CD4-positive, alpha-beta memory T cell (primary cell): Measurements from ENCODE around the gene OLR1. TPM values are rescaled to one million over a fixed set of nuclear protein-coding genes. Genes with fewer than 3 reads are reported as not detected.
A peak's percentile ranks its signal among the peaks of the same experiment; 100 is the strongest.

Source experiments
- CTCF ChIA-PET: fragments of 350-600 bp; sonication (Branson Sonifier 250); formaldehyde crosslinking; loops from one replicate; lab custom pipeline; 2021; ENCODE audit warnings: inconsistent platforms; ENCODE audit not compliant: partially characterized antibody; lab: Charles Lee
- POLR2A ChIA-PET: fragments of 350-600 bp; sonication (Branson Sonifier 250); formaldehyde crosslinking; loops from one replicate; lab custom pipeline; 2021; ENCODE audit not compliant: partially characterized antibody; lab: Charles Lee
- DNase-seq, 5 donors: peaks; one replicate each; pipeline versions ENCODE4 v3.0.0 to v3.0.0-alpha.2; 2020 to 2022; ENCODE audit warnings: mixed read lengths in 1 of 5
- H3K27ac ChIP-seq: one replicate; pipeline ENCODE4 v1.7.0; 2013; ENCODE audit warnings: low read depth, low read length
- H3K27me3 ChIP-seq: 2 replicates; pipeline ENCODE4 v1.7.0; 2013; ENCODE audit warnings: mild to moderate bottlenecking, low read length, moderate library complexity; ENCODE audit not compliant: insufficient read depth
- H3K36me3 ChIP-seq: 2 replicates; pipeline ENCODE4 v1.7.0; 2013; ENCODE audit warnings: mild to moderate bottlenecking, low read length, moderate library complexity; ENCODE audit not compliant: insufficient read depth
- H3K4me1 ChIP-seq: 2 replicates; pipeline ENCODE4 v1.7.0; 2013; ENCODE audit warnings: mild to moderate bottlenecking, low read length, moderate library complexity; ENCODE audit not compliant: insufficient read depth
- H3K4me3 ChIP-seq, 2 donors: one replicate each; pipeline ENCODE4 v1.7.0; 2013; ENCODE audit warnings: low read length in 2 of 2, mild to moderate bottlenecking in 1 of 2
- H3K9me3 ChIP-seq, 2 donors: one replicate each; pipeline ENCODE4 v1.7.0; 2013; ENCODE audit warnings: low read length in 2 of 2, control low read depth in 1 of 2; ENCODE audit not compliant: control insufficient read depth in 1 of 2
- H3K27ac Mint-ChIP-seq, 7 donors: one replicate each; pipeline ENCODE4 v1.8.0; 2020 to 2021; ENCODE audit warnings: mixed read lengths in 7 of 7, mild to moderate bottlenecking in 6 of 7, inconsistent platforms in 3 of 7, moderate library complexity in 3 of 7
- H3K27me3 Mint-ChIP-seq, 2 donors: one replicate each; pipeline ENCODE4 v1.8.0; 2020 to 2021; ENCODE audit warnings: mixed read lengths in 2 of 2
- H3K36me3 Mint-ChIP-seq, 2 donors: one replicate each; pipeline ENCODE4 v1.8.0; 2020 to 2021; ENCODE audit warnings: mixed read lengths in 2 of 2, inconsistent platforms in 1 of 2, mild to moderate bottlenecking in 1 of 2
- H3K4me1 Mint-ChIP-seq, 4 donors: one replicate each; pipeline ENCODE4 v1.8.0; 2020 to 2021; ENCODE audit warnings: mixed read lengths in 4 of 4, mild to moderate bottlenecking in 1 of 4
- H3K4me3 Mint-ChIP-seq, 8 donors: one replicate each; pipeline ENCODE4 v1.8.0; 2020 to 2021; ENCODE audit warnings: mixed read lengths in 8 of 8, mild to moderate bottlenecking in 7 of 8, moderate library complexity in 6 of 8, inconsistent platforms in 3 of 8
- H3K9me3 Mint-ChIP-seq, 8 donors: one replicate each; pipeline ENCODE4 v1.8.0; 2020 to 2021; ENCODE audit warnings: mixed read lengths in 8 of 8, mild to moderate bottlenecking in 5 of 8, inconsistent platforms in 3 of 8, moderate library complexity in 1 of 8
- intact Hi-C: fragments of 100-400 bp; cut with micrococcal nuclease; formaldehyde crosslinking; loops from one replicate; pipeline ENCODE4 v1.15.1; 2023
- polyA plus RNA-seq, 2 donors: library from polyadenylated mRNA; unstranded; fragments of 300-500 nt; fragmentation: Illumina TruSeq; gene quantifications; one replicate each; pipeline ENCODE4 v1.2.3, GENCODE V29; 2021
- total RNA-seq, 2 experiments: library from RNA; stranded (reverse); gene quantifications; one replicate each; pipeline ENCODE4 v1.2.3, GENCODE V29; 2021

OLR1 gene
- total and polyA plus RNA-seq, 4 experiments from 2014 or later = 0.42 TPM; not detected in 3

GRCh38 chr12:10136637-10137205 lies 35.2 kb downstream of the OLR1 start:
- Mint-ChIP-seq H3K9me3 (no peaks in the 10 kb centered on the region), H3K36me3 (no peaks in the 10 kb centered on the region), H3K4me3 (no peak overlapping the region), H3K4me1 (no peaks in the 10 kb centered on the region), H3K27me3 (peaks cover 2% of the 10 kb centered on the region in 2 donors), H3K27ac (no peak overlapping the region)
- Histone ChIP-seq H3K27ac (no peak overlapping the region), H3K4me3 (no peak overlapping the region), H3K36me3 (no peaks in the 10 kb centered on the region), H3K27me3 (no peaks in the 10 kb centered on the region), H3K9me3 (no peaks in the 10 kb centered on the region), H3K4me1 (no peaks in the 10 kb centered on the region)
- intact Hi-C loops = no loop called here
- no peak for DNase-seq
- ChIA-PET CTCF (interaction anchor here (0.7 kb wide), 1 partner anchor 14 kb away, joined by 3 read pairs; no protein-coding TSS in a partner anchor), POLR2A (interaction anchor here (1.6 kb wide), 1 partner anchor 11 kb away, joined by 3 read pairs; no protein-coding TSS in a partner anchor)

GRCh38 chr12:10135126-10135525 lies 36.8 kb downstream of the OLR1 start:
- Histone ChIP-seq H3K36me3 (no peaks in the 10 kb centered on the region), H3K27me3 (no peaks in the 10 kb centered on the region), H3K27ac (no peak overlapping the region), H3K4me1 (peaks cover 5% of the 10 kb centered on the region), H3K4me3 (no peak overlapping the region), H3K9me3 (no peaks in the 10 kb centered on the region)
- DNase-seq = no peak
- peaks cover 2 to 7% (median 5%) of the 10 kb centered on the region in 4 donors for H3K4me1 Mint-ChIP-seq
- peaks cover 2% of the 10 kb centered on the region in 2 donors for H3K27me3 Mint-ChIP-seq
- H3K27ac Mint-ChIP-seq = no peak overlapping the region
- H3K9me3 Mint-ChIP-seq = no peaks in the 10 kb centered on the region
- CTCF ChIA-PET = no interaction called here
- intact Hi-C loops = no loop called here
- H3K36me3 Mint-ChIP-seq = no peaks in the 10 kb centered on the region
- no peak overlapping the region for H3K4me3 Mint-ChIP-seq
- POLR2A ChIA-PET = interaction anchor here (1.6 kb wide), 1 partner anchor 10 kb away, joined by 3 read pairs; no protein-coding TSS in a partner anchor

GRCh38 chr12:10132850-10133370 lies 39.0 kb downstream of the OLR1 start:
- H3K27me3 Mint-ChIP-seq = peaks cover 0 to 2% of the 10 kb centered on the region in 2 donors
- CTCF ChIA-PET = no interaction called here
- H3K36me3 Mint-ChIP-seq = no peaks in the 10 kb centered on the region
- peaks cover 6 to 10% (median 9%) of the 10 kb centered on the region in 4 donors for H3K4me1 Mint-ChIP-seq
- H3K27ac Mint-ChIP-seq = no peak overlapping the region
- Histone ChIP-seq H3K4me1 (peaks cover 10% of the 10 kb centered on the region), H3K36me3 (no peaks in the 10 kb centered on the region), H3K4me3 (no peak overlapping the region), H3K27me3 (no peaks in the 10 kb centered on the region), H3K27ac (no peak overlapping the region), H3K9me3 (no peaks in the 10 kb centered on the region)
- H3K9me3 Mint-ChIP-seq = no peaks in the 10 kb centered on the region
- DNase-seq = no peak
- no peak overlapping the region for H3K4me3 Mint-ChIP-seq
- POLR2A ChIA-PET = no interaction called here
- intact Hi-C loops = no loop called here

GRCh38 chr12:10131111-10131690 lies 40.7 kb downstream of the OLR1 start:
- CTCF ChIA-PET = interaction anchor here (2.7 kb wide), 1 partner anchor 9 kb away, joined by 12 read pairs; no protein-coding TSS in a partner anchor
- intact Hi-C loops = no loop called here
- Histone ChIP-seq H3K9me3 (no peaks in the 10 kb centered on the region), H3K27me3 (no peaks in the 10 kb centered on the region), H3K4me1 (peaks cover 10% of the 10 kb centered on the region), H3K36me3 (no peaks in the 10 kb centered on the region), H3K27ac (no peak overlapping the region), H3K4me3 (no peak overlapping the region)
- no peak for DNase-seq
- H3K27ac Mint-ChIP-seq = no peak overlapping the region
- no peaks in the 10 kb centered on the region for H3K9me3 Mint-ChIP-seq
- H3K4me3 Mint-ChIP-seq = no peak overlapping the region
- H3K27me3 Mint-ChIP-seq = peaks cover 0 to 1% of the 10 kb centered on the region in 2 donors
- H3K4me1 Mint-ChIP-seq = peaks cover 6 to 10% (median 9%) of the 10 kb centered on the region in 4 donors
- POLR2A ChIA-PET = no interaction called here
- no peaks in the 10 kb centered on the region for H3K36me3 Mint-ChIP-seq

GRCh38 chr12:10130042-10130441 lies 41.9 kb downstream of the OLR1 start, which contains the start of gene CLEC7A:
Gene CLEC7A (minus strand): TSS chr12:10130199. CDS start chr12:10130082, 117 bp downstream.
- ChIA-PET CTCF (interaction anchor here (2.7 kb wide), 1 partner anchor 10 kb away, joined by 12 read pairs; no protein-coding TSS in a partner anchor), POLR2A (no interaction called here)
- DNase-seq = peak in 1 of 5 donors; percentile 6
- H3K36me3 Mint-ChIP-seq = no peaks in the 10 kb centered on the region
- no peaks in the 10 kb centered on the region for H3K9me3 Mint-ChIP-seq
- peaks cover 6 to 10% (median 9%) of the 10 kb centered on the region in 4 donors for H3K4me1 Mint-ChIP-seq
- intact Hi-C loops = no loop called here
- H3K27me3 ChIP-seq = no peaks in the 10 kb centered on the region
- no peaks in the 10 kb centered on the region for H3K36me3 ChIP-seq
- H3K27ac ChIP-seq = no peak within 1 kb of the TSS
- no peaks in the 10 kb centered on the region for H3K9me3 ChIP-seq
- H3K4me1 ChIP-seq = peaks cover 10% of the 10 kb centered on the region
- no peak within 1 kb of the TSS for H3K27ac Mint-ChIP-seq
- H3K4me3 ChIP-seq = no peak within 1 kb of the TSS
- peaks cover 0 to 1% of the 10 kb centered on the region in 2 donors for H3K27me3 Mint-ChIP-seq
- H3K4me3 Mint-ChIP-seq = peak within 1 kb of the TSS in 1 of 8 donors; percentile 10

GRCh38 chr12:10128687-10129086 lies 43.2 kb downstream of the OLR1 start:
- no peak overlapping the region for H3K27ac ChIP-seq

GRCh38 chr12:10126413-10126812 lies 45.5 kb downstream of the OLR1 start:
- no peak overlapping the region for H3K4me3 Mint-ChIP-seq
- H3K9me3 ChIP-seq = no peaks in the 10 kb centered on the region
- peaks cover 0 to 1% of the 10 kb centered on the region in 2 donors for H3K27me3 Mint-ChIP-seq
- no peak overlapping the region for H3K4me3 ChIP-seq
- no peaks in the 10 kb centered on the region for H3K36me3 ChIP-seq
- H3K4me1 Mint-ChIP-seq = peaks cover 6 to 10% (median 9%) of the 10 kb centered on the region in 4 donors
- H3K4me1 ChIP-seq = peaks cover 10% of the 10 kb centered on the region
- no peak for DNase-seq
- no peak overlapping the region for H3K27ac ChIP-seq
- intact Hi-C loops = no loop called here
- ChIA-PET CTCF (no interaction called here), POLR2A (no interaction called here)
- H3K9me3 Mint-ChIP-seq = no peaks in the 10 kb centered on the region
- H3K36me3 Mint-ChIP-seq = no peaks in the 10 kb centered on the region
- H3K27me3 ChIP-seq = no peaks in the 10 kb centered on the region
- no peak overlapping the region for H3K27ac Mint-ChIP-seq

More at GRCh38 chr12:10128687-10129086, 43.2 kb downstream of the OLR1 start:
- Mint-ChIP-seq H3K36me3 (no peaks in the 10 kb centered on the region), H3K4me1 (peaks cover 6 to 10% (median 9%) of the 10 kb centered on the region in 4 donors), H3K9me3 (no peaks in the 10 kb centered on the region), H3K27me3 (peaks cover 0 to 1% of the 10 kb centered on the region in 2 donors), H3K27ac (no peak overlapping the region), H3K4me3 (no peak overlapping the region)
- no peaks in the 10 kb centered on the region for H3K36me3 ChIP-seq
- H3K27me3 ChIP-seq = no peaks in the 10 kb centered on the region
- ChIA-PET POLR2A (no interaction called here), CTCF (no interaction called here)
- no peak overlapping the region for H3K4me3 ChIP-seq
- no peak for DNase-seq
- no peaks in the 10 kb centered on the region for H3K9me3 ChIP-seq
- peaks cover 10% of the 10 kb centered on the region for H3K4me1 ChIP-seq
- intact Hi-C loops = no loop called here
